Measurements from ENCODE around the gene STUB1.
A peak's percentile ranks its signal among the peaks of the same experiment; 100 is the strongest.

Gene STUB1

GRCh38 chr16:714558-715476 is 34.6 kb downstream of the STUB1 start, which contains the start of gene METRN:
TSS of gene METRN (plus strand) at chr16:715118. CDS start at chr16:715290, 172 bp downstream.
- peak; percentile 51 to 84 (median 76) for DNase-seq

GRCh38 chr16:715477-716199 is 35.4 kb downstream of the STUB1 start:
- DNase-seq, result peak in 1 of 6 experiments; percentile 24

GRCh38 chr16:716200-716568 is 36.0 kb downstream of the STUB1 start:
- DNase-seq, result no peak

GRCh38 chr16:716768-717325 is 36.6 kb downstream of the STUB1 start:
- no peak for DNase-seq

- no peak for DNase-seq
Observed at GRCh38 chr16:717450-718245, 37.4 kb downstream of the STUB1 start.

- DNase-seq, result no peak
Observed at GRCh38 chr16:718389-718788, 38.2 kb downstream of the STUB1 start.

- no peak for DNase-seq
Observed at GRCh38 chr16:718922-719321, 38.7 kb downstream of the STUB1 start.

- DNase-seq, result peak in 1 of 6 experiments; percentile 26
Observed at GRCh38 chr16:719815-720446, 39.7 kb downstream of the STUB1 start.

- peak in 3 of 6 experiments; percentile 11 to 42 (median 33) for DNase-seq
Observed at GRCh38 chr16:720447-720989, 40.3 kb downstream of the STUB1 start.

- peak; percentile 32 to 62 (median 56) for DNase-seq
Observed at GRCh38 chr16:720990-721764, 41.0 kb downstream of the STUB1 start, which contains the start of gene ANTKMT. TSS of gene ANTKMT (plus strand) at chr16:721146. CDS start at chr16:721275, 129 bp downstream.

GRCh38 chr16:721765-722540 is 41.7 kb downstream of the STUB1 start:
- DNase-seq, result peak in 1 of 6 experiments; percentile 44

GRCh38 chr16:722835-723633 is 42.8 kb downstream of the STUB1 start:
- DNase-seq, result no peak

- no peak for DNase-seq
Observed at GRCh38 chr16:723695-724094, 43.5 kb downstream of the STUB1 start.

GRCh38 chr16:724188-725040 is 44.2 kb downstream of the STUB1 start:
- DNase-seq, result no peak

- DNase-seq, result no peak
Observed at GRCh38 chr16:725041-725376, 44.8 kb downstream of the STUB1 start.

GRCh38 chr16:725463-726187 is 45.4 kb downstream of the STUB1 start:
- DNase-seq, result no peak

- DNase-seq, result no peak
Observed at GRCh38 chr16:726188-726437, 45.9 kb downstream of the STUB1 start.

All from stimulated activated naive CD4-positive, alpha-beta T cell (primary cell).